HG02840 (cell line): ENCODE measurements around the gene RAB3D.

Source experiments
- ATAC-seq: cut with Tn5 transposase; IDR thresholded peaks from one replicate; pipeline ENCODE4 v1.9.1; 2021; ENCODE audit warnings: mild to moderate bottlenecking, moderate library complexity, moderate number of reproducible peaks; ENCODE audit not compliant: unreplicated experiment, low FRiP score

RAB3D gene

DNA sequence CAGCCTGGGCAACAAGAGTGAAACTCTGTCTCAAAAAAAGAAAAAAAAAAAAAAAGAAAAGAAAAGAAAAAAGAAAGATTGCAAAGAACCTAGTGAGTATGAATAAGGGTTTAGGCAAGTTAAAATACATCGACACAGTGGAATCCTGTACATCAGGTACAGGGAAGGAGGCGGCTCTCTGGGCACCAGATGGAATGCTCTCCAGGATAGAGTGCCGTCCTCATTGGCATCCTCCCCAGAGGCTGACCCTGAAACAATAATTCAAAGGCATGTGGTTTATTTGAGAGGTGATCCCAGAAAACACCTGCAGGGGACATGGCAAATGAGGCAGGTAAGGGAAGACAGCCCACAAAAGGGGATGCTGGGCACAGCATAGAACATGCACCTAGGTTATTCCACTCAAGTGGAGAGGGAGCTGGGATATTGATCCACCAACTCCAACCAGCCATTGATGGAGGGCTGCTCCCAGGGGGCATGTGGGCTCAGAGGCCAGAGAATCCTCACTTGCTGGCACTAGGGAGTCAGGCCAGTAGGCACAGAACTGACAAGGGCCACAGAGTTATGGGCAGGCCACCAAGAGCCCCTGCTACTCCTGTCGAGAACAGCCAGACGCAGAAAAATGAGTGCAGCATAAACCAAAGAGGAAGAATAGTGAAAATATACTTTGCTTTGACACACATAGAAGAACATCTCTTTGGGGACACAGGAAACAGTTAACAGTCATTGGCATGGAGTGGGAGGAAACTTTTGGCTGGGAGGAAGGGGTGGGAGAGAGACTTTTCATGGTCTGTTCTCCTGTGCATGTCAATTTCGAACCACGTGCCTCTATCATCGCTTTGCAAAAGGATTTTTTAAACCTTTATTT lies 39.3 kb downstream of the RAB3D start:
- ATAC-seq: no peak

GRCh38 chr19:11296264-11296663 lies 43.2 kb downstream of the RAB3D start:
- ATAC-seq: no peak

DNA sequence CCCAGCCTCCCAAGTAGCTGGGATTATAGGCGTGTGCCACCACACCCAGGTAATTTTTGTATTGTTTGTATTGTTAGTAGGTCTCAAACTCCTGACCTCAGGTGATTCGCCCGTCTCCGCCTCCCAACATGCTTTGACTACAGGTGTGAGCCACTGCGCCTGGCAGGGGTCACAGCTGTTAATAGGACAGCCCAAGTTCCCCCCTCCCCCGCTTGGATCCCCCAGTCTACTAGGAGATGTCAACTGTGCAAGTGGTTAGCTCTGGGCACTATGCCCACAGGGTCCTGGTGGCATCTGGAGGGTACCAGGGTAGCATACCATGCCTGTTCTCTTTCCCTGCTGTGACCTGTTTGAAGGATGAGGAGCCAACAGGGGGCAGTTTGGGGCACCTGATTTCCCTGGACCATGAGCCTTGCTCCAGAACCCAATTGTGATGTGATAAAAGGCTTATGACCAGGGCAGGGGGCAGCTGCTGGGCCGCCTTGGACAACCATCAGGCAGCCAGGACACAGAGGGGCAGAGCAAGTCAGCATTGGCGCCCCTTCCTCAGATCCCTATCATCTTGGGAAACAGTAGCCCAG lies 43.7 kb downstream of the RAB3D start, which contains the start of gene TSPAN16:
TSPAN16 (plus strand) TSS at position 496 of the 581 bp plus-strand sequence. CDS start 138 bp downstream, outside the sequence.
- ATAC-seq: no peak

- no peak for ATAC-seq
Observed at GRCh38 chr19:11295180-11295579, 44.3 kb downstream of the RAB3D start.

GRCh38 chr19:11293433-11294389 lies 45.7 kb downstream of the RAB3D start:
- no peak for ATAC-seq

GRCh38 chr19:11291991-11292390 lies 47.5 kb downstream of the RAB3D start:
- ATAC-seq: no peak

- ATAC-seq: no peak
Observed at GRCh38 chr19:11291415-11291814, 48.0 kb downstream of the RAB3D start.

- ATAC-seq: no peak
Observed at GRCh38 chr19:11290256-11290655, 49.2 kb downstream of the RAB3D start.

GRCh38 chr19:11288349-11288748 lies 51.1 kb downstream of the RAB3D start:
- ATAC-seq: no peak

DNA sequence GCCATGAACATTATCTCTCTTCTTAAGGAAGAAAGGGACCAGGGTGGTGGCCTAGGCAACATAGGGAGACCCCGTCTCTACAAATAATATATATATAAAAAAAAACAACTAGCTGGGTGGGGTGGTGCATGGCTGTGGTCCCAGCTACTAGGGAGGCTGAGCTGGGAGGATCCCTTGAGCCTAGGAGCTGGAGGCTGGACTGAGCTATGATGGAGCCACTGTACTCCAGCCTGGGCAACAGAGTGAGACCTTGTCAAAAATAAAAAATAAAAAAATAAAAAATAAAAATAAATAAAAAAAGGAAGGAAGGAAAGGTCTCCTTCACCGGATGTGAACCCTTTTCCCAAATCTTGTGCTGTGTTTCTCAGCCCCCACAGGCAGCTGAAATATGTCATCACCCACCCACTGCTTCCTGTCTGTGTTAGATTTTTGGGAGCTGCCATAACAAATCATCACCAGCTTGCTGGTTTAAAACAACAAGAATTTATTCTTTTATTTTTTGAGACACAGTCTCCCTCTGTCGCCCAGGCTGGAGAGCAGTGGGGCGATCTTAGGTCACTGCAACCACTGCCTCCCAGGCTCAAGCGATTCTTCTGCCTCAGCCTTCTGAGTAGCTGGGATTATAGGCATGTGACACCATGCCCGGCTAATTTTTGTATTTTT lies 53.0 kb downstream of the RAB3D start:
- ATAC-seq: no peak

DNA sequence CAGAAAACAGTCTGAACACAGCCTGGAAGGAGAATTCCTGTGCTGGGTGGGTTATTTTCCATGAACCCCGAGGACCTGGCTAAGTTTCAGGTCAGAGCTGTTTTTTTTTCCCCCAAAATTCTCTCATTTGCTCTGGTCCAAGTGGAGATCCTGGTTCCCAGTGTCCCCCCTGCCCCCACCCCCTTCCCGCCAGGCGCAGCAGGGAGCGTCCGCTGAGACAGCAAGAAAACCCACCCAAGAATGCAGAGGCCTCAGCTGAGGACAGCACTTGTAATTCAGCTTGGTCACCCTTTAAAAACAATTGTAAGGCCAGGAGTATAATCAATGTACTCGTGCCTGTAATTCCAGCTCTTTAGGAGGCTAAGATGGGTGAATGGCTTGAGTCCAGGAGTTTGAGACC lies 54.9 kb downstream of the RAB3D start:
- no peak for ATAC-seq

DNA sequence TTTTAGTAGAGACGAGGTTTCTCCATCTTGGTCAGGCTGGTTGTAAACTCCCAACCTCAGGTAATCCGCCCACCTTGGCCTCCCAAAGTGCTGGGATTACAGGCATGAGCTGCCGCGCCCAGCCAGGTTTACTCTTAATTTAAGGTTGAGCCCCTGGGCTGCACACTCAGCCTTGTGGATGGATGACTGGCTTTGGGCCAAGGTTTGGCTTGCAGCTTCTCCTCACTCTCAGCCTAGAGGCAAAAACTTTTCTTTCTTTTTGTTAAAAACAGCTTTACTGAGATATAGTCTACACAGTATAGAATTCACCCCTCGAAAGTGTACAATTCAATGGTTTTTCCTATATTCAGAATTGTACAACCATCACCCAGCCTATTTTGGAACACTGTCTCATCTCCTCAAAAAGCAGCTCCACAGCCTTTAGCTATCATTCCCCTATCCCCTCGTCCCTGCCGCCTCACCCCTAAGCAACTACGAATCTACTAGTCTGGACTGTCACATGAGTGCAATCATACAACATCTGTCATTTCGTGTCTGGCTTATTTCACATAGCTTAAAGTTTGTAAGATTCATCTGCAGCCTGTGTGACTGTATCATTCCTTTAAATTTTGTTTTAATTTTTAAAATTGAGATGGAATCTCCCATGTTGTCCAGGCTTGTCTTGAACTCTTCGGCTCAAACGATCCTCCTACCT lies 58.0 kb downstream of the RAB3D start:
- ATAC-seq: no peak

- ATAC-seq: no peak
Observed at GRCh38 chr19:11279505-11280236, 59.8 kb downstream of the RAB3D start.

DNA sequence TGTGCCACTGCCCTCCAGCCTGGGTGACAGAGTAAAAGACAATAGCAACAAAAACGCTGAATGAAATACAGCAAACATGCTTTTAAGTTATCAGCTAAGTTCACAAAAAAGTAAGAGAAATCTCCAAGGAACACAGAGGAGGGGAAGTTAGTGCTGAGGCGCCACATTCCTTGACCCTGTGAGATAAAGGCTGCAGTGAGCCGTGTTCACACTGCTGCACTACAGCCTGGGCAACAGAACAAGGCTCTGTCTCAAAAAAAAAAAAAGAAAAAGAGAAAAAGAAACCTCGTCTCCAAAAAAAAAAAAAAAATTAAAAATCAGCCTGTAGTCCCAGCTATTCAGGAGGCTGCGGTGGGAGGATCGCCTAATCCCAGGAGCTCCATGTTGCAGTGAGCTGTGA lies 60.8 kb downstream of the RAB3D start:
- no peak for ATAC-seq

- no peak for ATAC-seq
Observed at GRCh38 chr19:11274533-11275086, 64.8 kb downstream of the RAB3D start.

- ATAC-seq: no peak
Observed at GRCh38 chr19:11273989-11274388, 65.5 kb downstream of the RAB3D start.

DNA sequence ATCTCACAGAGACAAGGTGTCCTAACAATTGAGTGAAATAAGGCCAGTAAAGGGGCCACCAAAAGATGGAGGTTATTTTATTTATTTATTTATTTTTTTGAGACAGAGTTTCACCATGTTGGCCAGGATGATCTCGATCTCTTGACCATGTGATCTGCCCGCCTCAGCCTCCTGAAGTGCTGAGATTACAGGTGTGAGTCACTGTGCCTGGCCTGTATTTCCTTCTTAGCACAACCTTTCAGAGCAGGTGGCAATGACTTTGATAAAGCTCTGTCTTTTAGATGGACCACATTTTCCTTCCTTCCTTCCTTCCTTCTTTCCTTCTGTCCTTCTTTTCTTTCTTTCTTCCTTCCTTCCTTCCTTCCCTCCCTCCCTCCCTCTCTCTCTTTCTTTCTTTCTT lies 66.2 kb downstream of the RAB3D start:
- ATAC-seq: no peak
